ENCODE measurements around the gene TNFRSF12A.

Gene TNFRSF12A

GRCh38 chr16:3060339-3061127, 40.4 kb downstream of the TNFRSF12A start:
- no peak for DNase-seq (ENCODE audit: insufficient read length, low spot score)
- no peak for TF ChIP-seq CTCF (IDR thresholded peaks at IDR 0.05; ENCODE audit: insufficient read depth, missing control alignments)
- no peak for FAIRE-seq

GRCh38 chr16:3062553-3062952, 42.4 kb downstream of the TNFRSF12A start:
- FAIRE-seq, result no peak
- DNase-seq (ENCODE audit: insufficient read length, low spot score), result no peak
- TF ChIP-seq CTCF (IDR thresholded peaks at IDR 0.05; ENCODE audit: insufficient read depth, missing control alignments), result no peak

- no peak for DNase-seq (ENCODE audit: insufficient read length, low spot score)
- FAIRE-seq, result no peak
- no peak for TF ChIP-seq CTCF (IDR thresholded peaks at IDR 0.05; ENCODE audit: insufficient read depth, missing control alignments)
Observed at GRCh38 chr16:3063625-3064386, 43.6 kb downstream of the TNFRSF12A start.

GRCh38 chr16:3065069-3065741, 45.0 kb downstream of the TNFRSF12A start, which contains the start of gene IL32:
IL32 (plus strand) TSS chr16:3065640; CDS start chr16:3065812, 172 bp downstream.
- DNase-seq (ENCODE audit: insufficient read length, low spot score) (no peak), FAIRE-seq (no peak)
- no peak for TF ChIP-seq CTCF (IDR thresholded peaks at IDR 0.05; ENCODE audit: insufficient read depth, missing control alignments)

- TF ChIP-seq CTCF (IDR thresholded peaks at IDR 0.05; ENCODE audit: insufficient read depth, missing control alignments), result no peak
- no peak for FAIRE-seq
- no peak for DNase-seq (ENCODE audit: insufficient read length, low spot score)
Observed at GRCh38 chr16:3065742-3066439, 45.7 kb downstream of the TNFRSF12A start.

- no peak for FAIRE-seq
- DNase-seq (ENCODE audit: insufficient read length, low spot score), result no peak
- TF ChIP-seq CTCF (IDR thresholded peaks at IDR 0.05; ENCODE audit: insufficient read depth, missing control alignments), result no peak
Observed at GRCh38 chr16:3066440-3066748, 46.2 kb downstream of the TNFRSF12A start.

Measured in D721Med (cell line).